Rectal smooth muscle tissue (tissue), 1 donor: ENCODE data around the gene PARS2.

ENCODE experiments used
- H3K27ac ChIP-seq: one replicate; pipeline ENCODE4 v1.7.0; 2013; ENCODE audit warnings: low read depth, low read length, inconsistent platforms
- H3K27me3 ChIP-seq: one replicate; pipeline ENCODE4 v1.7.0; 2013; ENCODE audit warnings: low read length; ENCODE audit not compliant: control insufficient read depth, insufficient read depth
- H3K36me3 ChIP-seq: one replicate; pipeline ENCODE4 v1.7.0; 2013; ENCODE audit warnings: low read length; ENCODE audit not compliant: control insufficient read depth, insufficient read depth
- H3K4me1 ChIP-seq: one replicate; pipeline ENCODE4 v1.7.0; 2013; ENCODE audit warnings: low read length; ENCODE audit not compliant: control insufficient read depth, insufficient read depth
- H3K4me3 ChIP-seq: one replicate; pipeline ENCODE4 v1.7.0; 2013; ENCODE audit warnings: low read length
- H3K9ac ChIP-seq: one replicate; pipeline ENCODE4 v1.7.0; 2013; ENCODE audit warnings: low read length

PARS2 gene

GRCh38 chr1:54764133-54764921 lies at the start of gene PARS2:
Gene PARS2, minus strand, starts transcription at chr1:54764523. Its CDS starts 5,362 bp downstream, at chr1:54759161.
- Histone ChIP-seq H3K9ac (peak within 1 kb of the TSS; percentile 75), H3K4me3 (peak within 1 kb of the TSS; percentile 96), H3K27me3 (no peaks in the 10 kb centered on the region), H3K36me3 (no peaks in the 10 kb centered on the region), H3K4me1 (peaks cover 7% of the 10 kb centered on the region), H3K27ac (peak within 1 kb of the TSS; percentile 65)

- Histone ChIP-seq H3K4me1 (no peaks in the 10 kb centered on the region), H3K4me3 (no peak overlapping the region), H3K27ac (no peak overlapping the region), H3K27me3 (no peaks in the 10 kb centered on the region), H3K9ac (no peak overlapping the region), H3K36me3 (no peaks in the 10 kb centered on the region)
Observed at GRCh38 chr1:54814126-54814498, 49.8 kb upstream of the PARS2 start.

GRCh38 chr1:54813485-54814125 lies 49.3 kb upstream of the PARS2 start:
- no peak overlapping the region for H3K9ac ChIP-seq
- no peak overlapping the region for H3K4me3 ChIP-seq
- no peaks in the 10 kb centered on the region for H3K36me3 ChIP-seq
- no peak overlapping the region for H3K27ac ChIP-seq
- H3K4me1 ChIP-seq: no peaks in the 10 kb centered on the region
- no peaks in the 10 kb centered on the region for H3K27me3 ChIP-seq

GRCh38 chr1:54812801-54813484 lies 48.6 kb upstream of the PARS2 start:
- Histone ChIP-seq H3K36me3 (no peaks in the 10 kb centered on the region), H3K4me1 (no peaks in the 10 kb centered on the region), H3K9ac (no peak overlapping the region), H3K27me3 (no peaks in the 10 kb centered on the region), H3K27ac (no peak overlapping the region), H3K4me3 (no peak overlapping the region)

GRCh38 chr1:54811739-54812655 lies 47.7 kb upstream of the PARS2 start:
- Histone ChIP-seq H3K4me1 (no peaks in the 10 kb centered on the region), H3K9ac (no peak overlapping the region)

GRCh38 chr1:54811066-54811465 lies 46.7 kb upstream of the PARS2 start:
- Histone ChIP-seq H3K27ac (no peak overlapping the region), H3K4me3 (no peak overlapping the region), H3K36me3 (no peaks in the 10 kb centered on the region), H3K9ac (no peak overlapping the region), H3K4me1 (no peaks in the 10 kb centered on the region), H3K27me3 (no peaks in the 10 kb centered on the region)

More at GRCh38 chr1:54811739-54812655, 47.7 kb upstream of the PARS2 start:
- no peaks in the 10 kb centered on the region for H3K27me3 ChIP-seq
- H3K27ac ChIP-seq: no peak overlapping the region
- H3K4me3 ChIP-seq: no peak overlapping the region
- no peaks in the 10 kb centered on the region for H3K36me3 ChIP-seq

- H3K27ac ChIP-seq: no peak overlapping the region
- H3K36me3 ChIP-seq: no peaks in the 10 kb centered on the region
- H3K4me1 ChIP-seq: no peaks in the 10 kb centered on the region
- H3K9ac ChIP-seq: no peak overlapping the region
- H3K4me3 ChIP-seq: no peak overlapping the region
- H3K27me3 ChIP-seq: no peaks in the 10 kb centered on the region
Observed at GRCh38 chr1:54810153-54810942, 46.0 kb upstream of the PARS2 start.

- Histone ChIP-seq H3K9ac (no peak overlapping the region), H3K36me3 (no peaks in the 10 kb centered on the region), H3K27ac (no peak overlapping the region), H3K27me3 (no peaks in the 10 kb centered on the region), H3K4me3 (no peak overlapping the region), H3K4me1 (no peaks in the 10 kb centered on the region)
Observed at GRCh38 chr1:54809496-54810074, 45.3 kb upstream of the PARS2 start.

- no peak overlapping the region for H3K9ac ChIP-seq
- no peaks in the 10 kb centered on the region for H3K27me3 ChIP-seq
- H3K36me3 ChIP-seq: no peaks in the 10 kb centered on the region
- H3K4me1 ChIP-seq: no peaks in the 10 kb centered on the region
- no peak overlapping the region for H3K27ac ChIP-seq
- H3K4me3 ChIP-seq: no peak overlapping the region
Observed at GRCh38 chr1:54808443-54809207, 44.3 kb upstream of the PARS2 start.

- H3K4me1 ChIP-seq: no peaks in the 10 kb centered on the region
- no peaks in the 10 kb centered on the region for H3K36me3 ChIP-seq
- no peaks in the 10 kb centered on the region for H3K27me3 ChIP-seq
- no peak overlapping the region for H3K4me3 ChIP-seq
- H3K27ac ChIP-seq: no peak overlapping the region
- H3K9ac ChIP-seq: no peak overlapping the region
Observed at GRCh38 chr1:54807756-54808155, 43.4 kb upstream of the PARS2 start.
